ENCODE results near the gene CCDC106.

Gene CCDC106

GRCh38 chr19:55624109-55625003, 23.7 kb upstream of the CCDC106 start, which contains the start of gene ZNF784:
Gene ZNF784 (minus strand): TSS chr19:55624566. CDS start chr19:55624561, 5 bp downstream.
- peak; percentile 56 for DNase-seq (ENCODE audit: low read depth, low spot score)

GRCh38 chr19:55625004-55625326, 23.0 kb upstream of the CCDC106 start:
- Histone ChIP-seq H3K9ac (ENCODE audit: insufficient read length) (peak overlapping the region; percentile 69), H3K9me3 (ENCODE audit: low read depth, low read length) (no peaks in the 10 kb centered on the region), H3K4me3 (peak overlapping the region; percentile 82), H3K27ac (no peak overlapping the region), H3K36me3 (ENCODE audit: insufficient read depth, low read length) (no peaks in the 10 kb centered on the region)
- TF ChIP-seq POLR2AphosphoS5 (IDR thresholded peaks at IDR 0.05; ENCODE audit: borderline replicate concordance, low read depth, low read length) (no peak), FOXP2 (optimal IDR thresholded peaks at IDR 0.05; ENCODE audit: control extremely low read depth, extremely low read length, insufficient read depth) (no peak), EZH2 (IDR thresholded peaks at IDR 0.05) (no peak)
- DNase-seq (ENCODE audit: low read depth, low spot score), result no peak

More at GRCh38 chr19:55624109-55625003, 23.7 kb upstream of the CCDC106 start, which contains the start of gene ZNF784:
- Histone ChIP-seq H3K27ac (peak within 1 kb of the TSS; percentile 90), H3K9ac (ENCODE audit: insufficient read length) (peak within 1 kb of the TSS; percentile 86), H3K4me3 (peak within 1 kb of the TSS; percentile 82), H3K9me3 (ENCODE audit: low read depth, low read length) (no peaks in the 10 kb centered on the region), H3K36me3 (ENCODE audit: insufficient read depth, low read length) (no peaks in the 10 kb centered on the region)
- peak; percentile 75 for TF ChIP-seq POLR2AphosphoS5 (IDR thresholded peaks at IDR 0.05; ENCODE audit: borderline replicate concordance, low read depth, low read length)
- TF ChIP-seq FOXP2 (optimal IDR thresholded peaks at IDR 0.05; ENCODE audit: control extremely low read depth, extremely low read length, insufficient read depth), result no peak

DNA sequence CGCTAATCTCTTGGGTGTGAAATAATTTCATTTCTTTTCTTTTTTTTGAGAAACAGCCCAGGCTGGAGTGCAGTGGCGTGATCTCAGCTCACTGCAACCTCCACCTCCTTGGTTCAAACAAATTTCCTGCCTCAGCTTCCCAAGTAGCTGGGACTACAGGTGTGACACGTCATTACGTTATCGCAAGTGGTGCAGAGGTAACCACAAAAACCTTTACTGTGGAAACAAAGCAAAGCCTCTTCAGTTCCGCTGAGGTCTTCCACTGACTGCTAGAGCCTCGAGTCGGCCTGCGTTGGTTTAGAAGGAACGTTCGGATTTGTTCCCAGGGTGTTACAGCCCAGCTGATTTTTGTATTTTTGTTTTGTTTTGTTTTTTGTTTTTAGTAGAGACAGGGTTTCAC, 21.7 kb upstream of the CCDC106 start:
- Histone ChIP-seq H3K36me3 (ENCODE audit: insufficient read depth, low read length) (no peaks in the 10 kb centered on the region), H3K4me3 (no peak overlapping the region), H3K9ac (ENCODE audit: insufficient read length) (no peak overlapping the region), H3K27ac (no peak overlapping the region), H3K9me3 (ENCODE audit: low read depth, low read length) (no peaks in the 10 kb centered on the region)
- TF ChIP-seq EZH2 (IDR thresholded peaks at IDR 0.05) (no peak), POLR2AphosphoS5 (IDR thresholded peaks at IDR 0.05; ENCODE audit: borderline replicate concordance, low read depth, low read length) (no peak), FOXP2 (optimal IDR thresholded peaks at IDR 0.05; ENCODE audit: control extremely low read depth, extremely low read length, insufficient read depth) (no peak)
- no peak for DNase-seq (ENCODE audit: low read depth, low spot score)

GRCh38 chr19:55632463-55632834, 15.6 kb upstream of the CCDC106 start:
- DNase-seq (ENCODE audit: low read depth, low spot score), result peak; percentile 98
- Histone ChIP-seq H3K4me3 (no peak overlapping the region), H3K27ac (no peak overlapping the region), H3K9ac (ENCODE audit: insufficient read length) (no peak overlapping the region), H3K9me3 (ENCODE audit: low read depth, low read length) (no peaks in the 10 kb centered on the region), H3K36me3 (ENCODE audit: insufficient read depth, low read length) (no peaks in the 10 kb centered on the region)
- TF ChIP-seq FOXP2 (optimal IDR thresholded peaks at IDR 0.05; ENCODE audit: control extremely low read depth, extremely low read length, insufficient read depth) (no peak), POLR2AphosphoS5 (IDR thresholded peaks at IDR 0.05; ENCODE audit: borderline replicate concordance, low read depth, low read length) (no peak), EZH2 (IDR thresholded peaks at IDR 0.05) (no peak)

DNA sequence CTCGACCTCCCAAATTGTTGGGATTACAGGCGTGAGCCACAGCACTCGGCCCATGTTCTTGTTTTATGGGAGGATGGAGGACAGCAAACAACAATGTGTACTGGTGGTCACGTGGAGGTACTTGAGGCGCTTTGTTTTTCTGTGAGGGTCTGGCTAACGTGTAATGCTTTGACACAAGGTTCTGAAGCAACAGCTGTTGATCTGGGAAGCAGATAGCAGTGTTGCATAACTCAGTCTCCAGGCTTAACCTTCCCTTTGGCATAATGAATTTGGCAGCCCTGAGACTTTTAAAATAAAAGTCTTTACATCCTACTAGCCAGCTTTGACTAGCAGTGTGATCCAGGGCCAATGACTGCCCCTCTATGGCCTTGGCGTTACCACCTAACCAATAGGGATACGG, 14.2 kb upstream of the CCDC106 start:
- Histone ChIP-seq H3K27ac (no peak overlapping the region), H3K9ac (ENCODE audit: insufficient read length) (no peak overlapping the region), H3K36me3 (ENCODE audit: insufficient read depth, low read length) (no peaks in the 10 kb centered on the region), H3K4me3 (peak overlapping the region; percentile 94; the same call in 1 of the 2 replicates), H3K9me3 (ENCODE audit: low read depth, low read length) (no peaks in the 10 kb centered on the region)
- no peak for DNase-seq (ENCODE audit: low read depth, low spot score)
- TF ChIP-seq FOXP2 (optimal IDR thresholded peaks at IDR 0.05; ENCODE audit: control extremely low read depth, extremely low read length, insufficient read depth) (no peak), EZH2 (IDR thresholded peaks at IDR 0.05) (no peak), POLR2AphosphoS5 (IDR thresholded peaks at IDR 0.05; ENCODE audit: borderline replicate concordance, low read depth, low read length) (no peak)

- H3K9me3 ChIP-seq (ENCODE audit: low read depth, low read length), result no peaks in the 10 kb centered on the region
- DNase-seq (ENCODE audit: low read depth, low spot score), result no peak
- peak overlapping the region; percentile 98 for H3K9ac ChIP-seq (ENCODE audit: insufficient read length)
- no peaks in the 10 kb centered on the region for H3K36me3 ChIP-seq (ENCODE audit: insufficient read depth, low read length)
- peak overlapping the region; percentile 94 for H3K4me3 ChIP-seq
- peak overlapping the region; percentile 70; the same call in 1 of the 2 replicates for H3K27ac ChIP-seq
- TF ChIP-seq EZH2 (IDR thresholded peaks at IDR 0.05), result no peak
- TF ChIP-seq POLR2AphosphoS5 (IDR thresholded peaks at IDR 0.05; ENCODE audit: borderline replicate concordance, low read depth, low read length), result no peak
- TF ChIP-seq FOXP2 (optimal IDR thresholded peaks at IDR 0.05; ENCODE audit: control extremely low read depth, extremely low read length, insufficient read depth), result no peak
Measured at GRCh38 chr19:55635334-55635717, 12.7 kb upstream of the CCDC106 start.

GRCh38 chr19:55635856-55636440, 12.1 kb upstream of the CCDC106 start:
- no peak overlapping the region for H3K27ac ChIP-seq
- no peaks in the 10 kb centered on the region for H3K9me3 ChIP-seq (ENCODE audit: low read depth, low read length)
- DNase-seq (ENCODE audit: low read depth, low spot score), result no peak
- no peaks in the 10 kb centered on the region for H3K36me3 ChIP-seq (ENCODE audit: insufficient read depth, low read length)
- TF ChIP-seq FOXP2 (optimal IDR thresholded peaks at IDR 0.05; ENCODE audit: control extremely low read depth, extremely low read length, insufficient read depth) (no peak), EZH2 (IDR thresholded peaks at IDR 0.05) (no peak), POLR2AphosphoS5 (IDR thresholded peaks at IDR 0.05; ENCODE audit: borderline replicate concordance, low read depth, low read length) (no peak)
- peak overlapping the region; percentile 98 for H3K9ac ChIP-seq (ENCODE audit: insufficient read length)
- peak overlapping the region; percentile 94 for H3K4me3 ChIP-seq

DNA sequence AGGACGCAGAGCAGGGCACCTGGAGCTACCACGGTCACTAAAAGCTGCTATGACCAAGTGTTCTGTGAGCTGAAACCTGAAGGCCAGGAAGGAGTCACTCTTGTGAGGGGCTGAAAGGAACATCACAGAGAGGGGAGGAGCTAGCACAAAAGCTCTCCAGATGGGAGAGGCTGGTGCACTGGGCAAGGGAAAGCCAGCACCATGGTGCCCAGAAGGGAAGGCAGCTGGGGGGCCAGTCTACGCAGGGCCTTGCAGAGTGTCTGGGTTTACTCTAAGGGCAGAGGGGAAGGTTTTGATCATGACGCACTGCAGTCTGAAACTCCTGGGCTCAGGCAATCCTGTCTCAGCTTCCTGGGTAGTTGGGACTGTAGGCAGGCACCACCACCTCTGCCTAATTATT, 11.3 kb upstream of the CCDC106 start:
- Histone ChIP-seq H3K9me3 (ENCODE audit: low read depth, low read length) (no peaks in the 10 kb centered on the region), H3K36me3 (ENCODE audit: insufficient read depth, low read length) (no peaks in the 10 kb centered on the region), H3K4me3 (no peak overlapping the region), H3K9ac (ENCODE audit: insufficient read length) (no peak overlapping the region), H3K27ac (no peak overlapping the region)
- DNase-seq (ENCODE audit: low read depth, low spot score), result no peak
- no peak for TF ChIP-seq FOXP2 (optimal IDR thresholded peaks at IDR 0.05; ENCODE audit: control extremely low read depth, extremely low read length, insufficient read depth)
- TF ChIP-seq EZH2 (IDR thresholded peaks at IDR 0.05), result no peak
- no peak for TF ChIP-seq POLR2AphosphoS5 (IDR thresholded peaks at IDR 0.05; ENCODE audit: borderline replicate concordance, low read depth, low read length)
